HepG2 (cell line): Measurements from ENCODE around the gene CELA2B. TPM values are rescaled to one million over a fixed set of nuclear protein-coding genes. Genes with fewer than 3 reads are reported as not detected.

Experiments
- CEBPB ChIP-seq: IDR thresholded peaks from 2 replicates; pipeline ENCODE4 v1.6.1; 2011; ENCODE audit warnings: low read depth, low read length, improper control_type of control experiment, borderline replicate concordance
- HDAC1 ChIP-seq: sonication (generic); formaldehyde crosslinking; IDR thresholded peaks from 2 replicates; pipeline ENCODE4 v1.5.1; 2020; ENCODE audit warnings: mild to moderate bottlenecking, missing genetic modification reagents
- LCORL ChIP-seq, 2 experiments: fragments of 450-650 bp in 1 of 2; sonication (generic) in 1 of 2; formaldehyde crosslinking in 1 of 2; IDR thresholded peaks; 2 replicates each; pipeline versions ENCODE4 v1.5.0 to v1.6.1; 2017 to 2020; ENCODE audit warnings: antibody characterized with exemption in 1 of 2, missing genetic modification reagents in 1 of 2
- PITX1 ChIP-seq: sonication (generic); formaldehyde crosslinking; IDR thresholded peaks from 2 replicates; pipeline ENCODE4 v1.5.1; 2020; ENCODE audit warnings: mild to moderate bottlenecking, missing genetic modification reagents
- POLR2AphosphoS5 ChIP-seq: IDR thresholded peaks from 2 replicates; pipeline ENCODE4 v1.6.1; 2012; ENCODE audit warnings: low read depth, low read length
- PRPF4 ChIP-seq: fragments of 200-400 bp; formaldehyde crosslinking; IDR thresholded peaks from 2 replicates; pipeline ENCODE4 v1.6.1; 2016; ENCODE audit warnings: low read length, low read depth; ENCODE audit not compliant: poor library complexity, severe bottlenecking
- SOX5 ChIP-seq: IDR thresholded peaks from 2 replicates; pipeline ENCODE4 v1.6.1; 2016; ENCODE audit warnings: borderline replicate concordance
- ZNF143 ChIP-seq: sonication (generic); formaldehyde crosslinking; IDR thresholded peaks from 2 replicates; pipeline ENCODE4 v1.4.0; 2020; ENCODE audit warnings: missing genetic modification reagents
- ZNF350 ChIP-seq: sonication (generic); formaldehyde crosslinking; IDR thresholded peaks from 2 replicates; pipeline ENCODE4 v1.4.0; 2020; ENCODE audit warnings: mild to moderate bottlenecking, low read depth, missing genetic modification reagents, borderline replicate concordance
- ZNF354B ChIP-seq: sonication (generic); formaldehyde crosslinking; IDR thresholded peaks from 2 replicates; pipeline ENCODE4 v1.8.0; 2022; ENCODE audit warnings: mild to moderate bottlenecking, missing genetic modification reagents
- ZNF484 ChIP-seq: sonication (generic); formaldehyde crosslinking; IDR thresholded peaks from 2 replicates; pipeline ENCODE4 v1.5.1; 2020; ENCODE audit warnings: mild to moderate bottlenecking, low read depth, missing genetic modification reagents, borderline replicate concordance
- ZNF879 ChIP-seq: sonication (generic); formaldehyde crosslinking; IDR thresholded peaks from 2 replicates; pipeline ENCODE4 v1.8.1; 2023; ENCODE audit warnings: missing genetic modification reagents
- polyA plus RNA-seq, 8 experiments: library from polyadenylated mRNA; depleted of rRNA in 3 of 8; stranded (reverse) in 7 of 8; unstranded in 1 of 8; fragments of >200 nt; fragmentation: Illumina TruSeq in 4 of 8; extraction: Trizol in 4 of 8; gene quantifications; 2 replicates each; pipeline versions ENCODE4 v1.2.1 to v1.2.3, GENCODE V29; 2011 to 2016; ENCODE audit warnings: low read depth in 4 of 8, missing spikeins in 1 of 8, mixed read lengths in 1 of 8; ENCODE audit not compliant: insufficient read depth in 1 of 8
- total RNA-seq, 5 experiments: library from RNA; depleted of rRNA; stranded (reverse); fragments of >200 nt; fragmentation: Illumina TruSeq; extraction: Trizol; gene quantifications; 2 replicates each; pipeline ENCODE4 v1.2.3, GENCODE V29; 2016; ENCODE audit warnings: low read depth in 1 of 5
- TF ChIP-seq, protein P1 (sequence below): sonication (generic); formaldehyde crosslinking; IDR thresholded peaks from 2 replicates; pipeline ENCODE4 v1.5.0; 2020; ENCODE audit warnings: mild to moderate bottlenecking, missing genetic modification reagents
- TF ChIP-seq, protein P2 (sequence below): sonication (generic); formaldehyde crosslinking; IDR thresholded peaks from 2 replicates; pipeline ENCODE4 v1.4.0; 2020; ENCODE audit warnings: missing genetic modification reagents
- TF ChIP-seq, protein P3 (sequence below): sonication (generic); formaldehyde crosslinking; IDR thresholded peaks from 2 replicates; pipeline ENCODE4 v1.5.0; 2020; ENCODE audit warnings: missing genetic modification reagents
- TF ChIP-seq, protein P4 (sequence below): sonication (generic); formaldehyde crosslinking; IDR thresholded peaks from 2 replicates; pipeline ENCODE4 v1.9.0; 2021; ENCODE audit warnings: missing genetic modification reagents, mild to moderate bottlenecking, borderline replicate concordance
- TF ChIP-seq, protein P5 (sequence below): sonication (generic); formaldehyde crosslinking; IDR thresholded peaks from 2 replicates; pipeline ENCODE4 v1.5.1; 2020; ENCODE audit warnings: missing genetic modification reagents, mild to moderate bottlenecking, borderline replicate concordance

The CELA2B gene
- total and polyA plus RNA-seq, 2 of the 13 experiments (the other 11 are each of a cell fraction or from before 2014, with no cell fraction given), result not detected

DNA sequence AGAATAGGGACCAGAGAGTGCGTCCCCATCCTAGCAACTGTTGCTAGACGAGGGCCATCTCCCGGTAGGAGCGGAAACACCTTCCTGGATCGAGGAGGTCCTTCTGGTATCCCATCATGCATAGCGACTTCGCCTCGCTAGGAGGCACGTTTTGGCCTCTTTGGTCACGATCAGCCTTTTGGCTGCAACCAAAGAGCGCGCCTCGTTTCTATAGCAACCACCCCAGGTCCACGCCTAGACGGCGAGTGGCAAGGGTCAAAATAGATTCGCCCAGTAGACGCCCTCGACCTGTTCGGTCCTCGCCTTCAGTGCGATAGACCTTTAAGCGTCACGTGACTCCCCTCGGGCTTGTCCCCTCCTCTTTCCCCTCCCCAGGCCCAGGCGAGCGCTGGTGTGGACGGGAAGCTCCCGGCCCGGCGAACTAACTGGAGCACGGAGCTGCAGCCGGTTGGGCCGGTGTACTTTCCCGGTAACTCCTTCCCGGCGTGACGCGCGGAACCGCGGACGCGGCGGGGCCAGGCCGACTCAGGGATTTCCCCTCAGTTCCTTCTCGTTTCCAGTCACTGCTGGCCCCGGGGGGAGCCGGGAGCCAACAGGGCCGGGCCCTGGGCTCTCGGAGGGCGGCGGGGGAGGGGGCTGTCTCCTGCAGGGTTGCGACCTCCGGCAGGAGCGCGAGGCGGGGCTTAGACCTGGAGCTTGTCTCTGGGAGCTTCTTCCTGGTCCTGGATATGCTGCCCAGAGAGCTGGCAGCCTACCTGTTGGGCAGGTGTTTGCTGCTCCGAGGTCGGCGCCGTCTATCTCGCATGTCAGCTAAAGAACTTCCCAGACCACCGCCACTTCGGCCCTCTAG lies 50.8 kb downstream of the CELA2B start, which contains the start of gene DNAJC16 (continued):
- TF ChIP-seq ZNF484 (no peak), SOX5 (CRISPR knock-in tag) (peak; percentile 44; the same call in 1 of the 2 replicates), ZNF354B (CRISPR knock-in tag) (0 out of 2 replicates have a peak, but pooled peaks have one; percentile 49), ZNF350 (CRISPR knock-in tag) (peak; percentile 97), ZNF879 (0 out of 2 replicates have a peak, but pooled peaks have one; percentile 56), LCORL (IDR thresholded peaks at IDR 0.05) (peak; percentile 85), LCORL (CRISPR knock-in tag; IDR thresholded peaks at IDR 0.05) (no peak), ZNF143 (CRISPR knock-in tag) (peak; percentile 93), PITX1 (CRISPR knock-in tag) (peak; percentile 31; the same call in 1 of the 2 replicates), CEBPB (0 out of 2 replicates have a peak, but pooled peaks have one; percentile 5), POLR2AphosphoS5 (peak; percentile 80), PRPF4 (no peak), HDAC1 (CRISPR knock-in tag) (peak; percentile 98)
- TF ChIP-seq, protein P1, sequence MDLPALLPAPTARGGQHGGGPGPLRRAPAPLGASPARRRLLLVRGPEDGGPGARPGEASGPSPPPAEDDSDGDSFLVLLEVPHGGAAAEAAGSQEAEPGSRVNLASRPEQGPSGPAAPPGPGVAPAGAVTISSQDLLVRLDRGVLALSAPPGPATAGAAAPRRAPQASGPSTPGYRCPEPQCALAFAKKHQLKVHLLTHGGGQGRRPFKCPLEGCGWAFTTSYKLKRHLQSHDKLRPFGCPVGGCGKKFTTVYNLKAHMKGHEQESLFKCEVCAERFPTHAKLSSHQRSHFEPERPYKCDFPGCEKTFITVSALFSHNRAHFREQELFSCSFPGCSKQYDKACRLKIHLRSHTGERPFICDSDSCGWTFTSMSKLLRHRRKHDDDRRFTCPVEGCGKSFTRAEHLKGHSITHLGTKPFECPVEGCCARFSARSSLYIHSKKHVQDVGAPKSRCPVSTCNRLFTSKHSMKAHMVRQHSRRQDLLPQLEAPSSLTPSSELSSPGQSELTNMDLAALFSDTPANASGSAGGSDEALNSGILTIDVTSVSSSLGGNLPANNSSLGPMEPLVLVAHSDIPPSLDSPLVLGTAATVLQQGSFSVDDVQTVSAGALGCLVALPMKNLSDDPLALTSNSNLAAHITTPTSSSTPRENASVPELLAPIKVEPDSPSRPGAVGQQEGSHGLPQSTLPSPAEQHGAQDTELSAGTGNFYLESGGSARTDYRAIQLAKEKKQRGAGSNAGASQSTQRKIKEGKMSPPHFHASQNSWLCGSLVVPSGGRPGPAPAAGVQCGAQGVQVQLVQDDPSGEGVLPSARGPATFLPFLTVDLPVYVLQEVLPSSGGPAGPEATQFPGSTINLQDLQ (CRISPR knock-in tag), result peak; percentile 75; the same call in 1 of the 2 replicates
- TF ChIP-seq, protein P2, sequence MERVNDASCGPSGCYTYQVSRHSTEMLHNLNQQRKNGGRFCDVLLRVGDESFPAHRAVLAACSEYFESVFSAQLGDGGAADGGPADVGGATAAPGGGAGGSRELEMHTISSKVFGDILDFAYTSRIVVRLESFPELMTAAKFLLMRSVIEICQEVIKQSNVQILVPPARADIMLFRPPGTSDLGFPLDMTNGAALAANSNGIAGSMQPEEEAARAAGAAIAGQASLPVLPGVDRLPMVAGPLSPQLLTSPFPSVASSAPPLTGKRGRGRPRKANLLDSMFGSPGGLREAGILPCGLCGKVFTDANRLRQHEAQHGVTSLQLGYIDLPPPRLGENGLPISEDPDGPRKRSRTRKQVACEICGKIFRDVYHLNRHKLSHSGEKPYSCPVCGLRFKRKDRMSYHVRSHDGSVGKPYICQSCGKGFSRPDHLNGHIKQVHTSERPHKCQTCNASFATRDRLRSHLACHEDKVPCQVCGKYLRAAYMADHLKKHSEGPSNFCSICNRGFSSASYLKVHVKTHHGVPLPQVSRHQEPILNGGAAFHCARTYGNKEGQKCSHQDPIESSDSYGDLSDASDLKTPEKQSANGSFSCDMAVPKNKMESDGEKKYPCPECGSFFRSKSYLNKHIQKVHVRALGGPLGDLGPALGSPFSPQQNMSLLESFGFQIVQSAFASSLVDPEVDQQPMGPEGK, result peak; percentile 42; the same call in 1 of the 2 replicates
- TF ChIP-seq, protein P3, sequence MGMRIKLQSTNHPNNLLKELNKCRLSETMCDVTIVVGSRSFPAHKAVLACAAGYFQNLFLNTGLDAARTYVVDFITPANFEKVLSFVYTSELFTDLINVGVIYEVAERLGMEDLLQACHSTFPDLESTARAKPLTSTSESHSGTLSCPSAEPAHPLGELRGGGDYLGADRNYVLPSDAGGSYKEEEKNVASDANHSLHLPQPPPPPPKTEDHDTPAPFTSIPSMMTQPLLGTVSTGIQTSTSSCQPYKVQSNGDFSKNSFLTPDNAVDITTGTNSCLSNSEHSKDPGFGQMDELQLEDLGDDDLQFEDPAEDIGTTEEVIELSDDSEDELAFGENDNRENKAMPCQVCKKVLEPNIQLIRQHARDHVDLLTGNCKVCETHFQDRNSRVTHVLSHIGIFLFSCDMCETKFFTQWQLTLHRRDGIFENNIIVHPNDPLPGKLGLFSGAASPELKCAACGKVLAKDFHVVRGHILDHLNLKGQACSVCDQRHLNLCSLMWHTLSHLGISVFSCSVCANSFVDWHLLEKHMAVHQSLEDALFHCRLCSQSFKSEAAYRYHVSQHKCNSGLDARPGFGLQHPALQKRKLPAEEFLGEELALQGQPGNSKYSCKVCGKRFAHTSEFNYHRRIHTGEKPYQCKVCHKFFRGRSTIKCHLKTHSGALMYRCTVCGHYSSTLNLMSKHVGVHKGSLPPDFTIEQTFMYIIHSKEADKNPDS (CRISPR knock-in tag), result no peak
- TF ChIP-seq, protein P4, sequence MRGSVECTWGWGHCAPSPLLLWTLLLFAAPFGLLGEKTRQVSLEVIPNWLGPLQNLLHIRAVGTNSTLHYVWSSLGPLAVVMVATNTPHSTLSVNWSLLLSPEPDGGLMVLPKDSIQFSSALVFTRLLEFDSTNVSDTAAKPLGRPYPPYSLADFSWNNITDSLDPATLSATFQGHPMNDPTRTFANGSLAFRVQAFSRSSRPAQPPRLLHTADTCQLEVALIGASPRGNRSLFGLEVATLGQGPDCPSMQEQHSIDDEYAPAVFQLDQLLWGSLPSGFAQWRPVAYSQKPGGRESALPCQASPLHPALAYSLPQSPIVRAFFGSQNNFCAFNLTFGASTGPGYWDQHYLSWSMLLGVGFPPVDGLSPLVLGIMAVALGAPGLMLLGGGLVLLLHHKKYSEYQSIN (CRISPR knock-in tag), result no peak
- TF ChIP-seq, protein P5, sequence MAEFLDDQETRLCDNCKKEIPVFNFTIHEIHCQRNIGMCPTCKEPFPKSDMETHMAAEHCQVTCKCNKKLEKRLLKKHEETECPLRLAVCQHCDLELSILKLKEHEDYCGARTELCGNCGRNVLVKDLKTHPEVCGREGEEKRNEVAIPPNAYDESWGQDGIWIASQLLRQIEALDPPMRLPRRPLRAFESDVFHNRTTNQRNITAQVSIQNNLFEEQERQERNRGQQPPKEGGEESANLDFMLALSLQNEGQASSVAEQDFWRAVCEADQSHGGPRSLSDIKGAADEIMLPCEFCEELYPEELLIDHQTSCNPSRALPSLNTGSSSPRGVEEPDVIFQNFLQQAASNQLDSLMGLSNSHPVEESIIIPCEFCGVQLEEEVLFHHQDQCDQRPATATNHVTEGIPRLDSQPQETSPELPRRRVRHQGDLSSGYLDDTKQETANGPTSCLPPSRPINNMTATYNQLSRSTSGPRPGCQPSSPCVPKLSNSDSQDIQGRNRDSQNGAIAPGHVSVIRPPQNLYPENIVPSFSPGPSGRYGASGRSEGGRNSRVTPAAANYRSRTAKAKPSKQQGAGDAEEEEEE (CRISPR knock-in tag), result no peak
